Epithelial cell of esophagus (primary cell): ENCODE data around the gene SLC25A34.

Source experiments
- DNase-seq: peaks from one replicate; pipeline ENCODE4 v3.0.0; 2010; ENCODE audit warnings: low read depth
- H3K4me3 ChIP-seq: 2 replicates; pipeline ENCODE4 v1.5.1; 2011; ENCODE audit warnings: mild to moderate bottlenecking, low read length, control low read depth
- TF ChIP-seq, protein P1 (sequence below): IDR thresholded peaks from 2 replicates; pipeline ENCODE4 v1.5.1; 2011; ENCODE audit warnings: low read depth, mild to moderate bottlenecking, low read length, control low read depth, inconsistent platforms; ENCODE audit not compliant: insufficient read depth; ENCODE audit errors: missing control alignments

Gene SLC25A34

GRCh38 chr1:15727424-15727823 is 8.6 kb upstream of the SLC25A34 start:
- H3K4me3 ChIP-seq = no peak overlapping the region
- TF ChIP-seq, protein P1, sequence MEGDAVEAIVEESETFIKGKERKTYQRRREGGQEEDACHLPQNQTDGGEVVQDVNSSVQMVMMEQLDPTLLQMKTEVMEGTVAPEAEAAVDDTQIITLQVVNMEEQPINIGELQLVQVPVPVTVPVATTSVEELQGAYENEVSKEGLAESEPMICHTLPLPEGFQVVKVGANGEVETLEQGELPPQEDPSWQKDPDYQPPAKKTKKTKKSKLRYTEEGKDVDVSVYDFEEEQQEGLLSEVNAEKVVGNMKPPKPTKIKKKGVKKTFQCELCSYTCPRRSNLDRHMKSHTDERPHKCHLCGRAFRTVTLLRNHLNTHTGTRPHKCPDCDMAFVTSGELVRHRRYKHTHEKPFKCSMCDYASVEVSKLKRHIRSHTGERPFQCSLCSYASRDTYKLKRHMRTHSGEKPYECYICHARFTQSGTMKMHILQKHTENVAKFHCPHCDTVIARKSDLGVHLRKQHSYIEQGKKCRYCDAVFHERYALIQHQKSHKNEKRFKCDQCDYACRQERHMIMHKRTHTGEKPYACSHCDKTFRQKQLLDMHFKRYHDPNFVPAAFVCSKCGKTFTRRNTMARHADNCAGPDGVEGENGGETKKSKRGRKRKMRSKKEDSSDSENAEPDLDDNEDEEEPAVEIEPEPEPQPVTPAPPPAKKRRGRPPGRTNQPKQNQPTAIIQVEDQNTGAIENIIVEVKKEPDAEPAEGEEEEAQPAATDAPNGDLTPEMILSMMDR = no peak
- DNase-seq = no peak

GRCh38 chr1:15727866-15728534 is 8.1 kb upstream of the SLC25A34 start:
- no peak overlapping the region for H3K4me3 ChIP-seq
- TF ChIP-seq, protein P1 = no peak
- DNase-seq = no peak

- DNase-seq = no peak
- no peak overlapping the region for H3K4me3 ChIP-seq
- TF ChIP-seq, protein P1 = no peak
Measured at GRCh38 chr1:15728937-15729657, 7.0 kb upstream of the SLC25A34 start.

GRCh38 chr1:15730423-15730822 is 5.6 kb upstream of the SLC25A34 start:
- no peak overlapping the region for H3K4me3 ChIP-seq
- no peak for DNase-seq
- TF ChIP-seq, protein P1 = no peak

DNA sequence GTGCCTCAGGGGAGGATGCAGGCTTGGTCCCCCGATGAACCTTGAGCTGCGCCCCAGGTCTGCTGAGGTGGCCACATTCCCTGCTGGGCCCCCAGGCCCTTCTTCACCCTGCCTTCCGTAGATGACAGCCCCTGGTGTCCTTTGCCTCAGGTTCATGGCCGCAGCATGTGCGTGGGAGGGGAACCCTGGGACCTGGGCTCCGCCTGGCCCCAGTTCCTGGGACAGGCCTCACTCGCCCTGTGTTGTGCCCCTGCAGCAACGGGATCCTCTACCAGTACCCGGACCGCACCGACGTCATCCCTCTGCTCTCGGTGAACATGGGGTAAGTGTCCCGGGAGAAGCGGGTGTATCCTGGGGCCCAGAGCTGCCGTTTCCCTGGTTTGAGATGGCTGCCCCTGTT is 5.1 kb upstream of the SLC25A34 start:
- no peak for DNase-seq
- no peak overlapping the region for H3K4me3 ChIP-seq
- TF ChIP-seq, protein P1 = no peak

- TF ChIP-seq, protein P1 = no peak
- DNase-seq = no peak
Measured at GRCh38 chr1:15731735-15732685, 4.0 kb upstream of the SLC25A34 start.

More at GRCh38 chr1:15731735-15732685, 4.0 kb upstream of the SLC25A34 start:
- H3K4me3 ChIP-seq = no peak overlapping the region
